Measurements from ENCODE around the gene MBNL3.

MBNL3 gene

GRCh38 chrX:132501606-132502005, 12.8 kb upstream of the MBNL3 start:
- Histone ChIP-seq H3K27me3 (replicated peaks; ENCODE audit: insufficient read depth, low read length) (no peaks in the 10 kb centered on the region), H3K4me1 (ENCODE audit: low read length) (no peaks in the 10 kb centered on the region), H3K36me3 (replicated peaks; ENCODE audit: insufficient read depth, low read length) (no peaks in the 10 kb centered on the region), H3K9me2 (replicated peaks; ENCODE audit: insufficient read depth, low read length) (no peaks in the 10 kb centered on the region), H3K4me3 (ENCODE audit: low read length) (no peak overlapping the region), H3F3A (ENCODE audit: insufficient read depth, low read length) (no peaks in the 10 kb centered on the region), H3K27ac (ENCODE audit: low read length) (no peak overlapping the region), H4K20me1 (ENCODE audit: insufficient read depth, low read length) (no peaks in the 10 kb centered on the region), H3K4me2 (ENCODE audit: low read depth, low read length) (no peak overlapping the region), H3K9ac (ENCODE audit: low read length) (no peak overlapping the region), H3K9me3 (replicated peaks; ENCODE audit: insufficient read depth, low read length) (no peaks in the 10 kb centered on the region), H3K79me2 (ENCODE audit: low read length) (no peaks in the 10 kb centered on the region), H2AFZ (ENCODE audit: low read length) (no peak overlapping the region)
- TF ChIP-seq EZH2 (optimal IDR thresholded peaks at IDR 0.05; ENCODE audit: low read depth, low read length) (no peak), EZH2phosphoT487 (IDR thresholded peaks at IDR 0.05; ENCODE audit: low read length) (no peak)
- TF ChIP-seq, protein P1, sequence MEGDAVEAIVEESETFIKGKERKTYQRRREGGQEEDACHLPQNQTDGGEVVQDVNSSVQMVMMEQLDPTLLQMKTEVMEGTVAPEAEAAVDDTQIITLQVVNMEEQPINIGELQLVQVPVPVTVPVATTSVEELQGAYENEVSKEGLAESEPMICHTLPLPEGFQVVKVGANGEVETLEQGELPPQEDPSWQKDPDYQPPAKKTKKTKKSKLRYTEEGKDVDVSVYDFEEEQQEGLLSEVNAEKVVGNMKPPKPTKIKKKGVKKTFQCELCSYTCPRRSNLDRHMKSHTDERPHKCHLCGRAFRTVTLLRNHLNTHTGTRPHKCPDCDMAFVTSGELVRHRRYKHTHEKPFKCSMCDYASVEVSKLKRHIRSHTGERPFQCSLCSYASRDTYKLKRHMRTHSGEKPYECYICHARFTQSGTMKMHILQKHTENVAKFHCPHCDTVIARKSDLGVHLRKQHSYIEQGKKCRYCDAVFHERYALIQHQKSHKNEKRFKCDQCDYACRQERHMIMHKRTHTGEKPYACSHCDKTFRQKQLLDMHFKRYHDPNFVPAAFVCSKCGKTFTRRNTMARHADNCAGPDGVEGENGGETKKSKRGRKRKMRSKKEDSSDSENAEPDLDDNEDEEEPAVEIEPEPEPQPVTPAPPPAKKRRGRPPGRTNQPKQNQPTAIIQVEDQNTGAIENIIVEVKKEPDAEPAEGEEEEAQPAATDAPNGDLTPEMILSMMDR (IDR thresholded peaks at IDR 0.05; ENCODE audit: low read length), result no peak
- DNase-seq, result no peak

DNA sequence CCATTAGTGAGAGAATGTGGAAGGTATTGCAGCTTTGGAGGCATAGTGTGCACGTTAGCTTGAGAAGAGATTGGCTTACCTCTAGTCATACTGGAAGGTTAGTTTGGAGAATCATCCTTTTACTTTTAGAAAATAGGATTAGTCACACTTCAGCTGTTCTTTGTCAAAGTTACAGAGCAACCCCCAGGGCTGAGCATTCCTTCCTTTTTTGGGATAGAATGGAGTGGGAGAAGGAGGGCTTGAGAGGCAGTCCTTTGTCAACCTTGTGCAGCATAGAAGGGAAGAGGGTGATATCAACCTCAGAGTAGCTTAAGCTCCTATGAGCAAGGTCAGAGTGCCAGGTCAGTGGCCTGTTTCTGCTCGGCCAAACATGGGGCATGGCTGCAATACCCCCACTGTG, 8.6 kb upstream of the MBNL3 start:
- no peak for DNase-seq
- H3K4me3 ChIP-seq (ENCODE audit: low read length), result no peak overlapping the region
- H3K27me3 ChIP-seq (replicated peaks; ENCODE audit: insufficient read depth, low read length), result no peaks in the 10 kb centered on the region
- no peaks in the 10 kb centered on the region for H3K9me3 ChIP-seq (replicated peaks; ENCODE audit: insufficient read depth, low read length)
- no peaks in the 10 kb centered on the region for H3F3A ChIP-seq (ENCODE audit: insufficient read depth, low read length)
- no peaks in the 10 kb centered on the region for H3K9me2 ChIP-seq (replicated peaks; ENCODE audit: insufficient read depth, low read length)
- H3K79me2 ChIP-seq (ENCODE audit: low read length), result no peaks in the 10 kb centered on the region
- no peak overlapping the region for H3K4me2 ChIP-seq (ENCODE audit: low read depth, low read length)
- no peak overlapping the region for H2AFZ ChIP-seq (ENCODE audit: low read length)
- no peak overlapping the region for H3K27ac ChIP-seq (ENCODE audit: low read length)
- no peaks in the 10 kb centered on the region for H3K4me1 ChIP-seq (ENCODE audit: low read length)
- TF ChIP-seq, protein P1 (IDR thresholded peaks at IDR 0.05; ENCODE audit: low read length), result no peak
- TF ChIP-seq EZH2phosphoT487 (IDR thresholded peaks at IDR 0.05; ENCODE audit: low read length) (no peak), EZH2 (optimal IDR thresholded peaks at IDR 0.05; ENCODE audit: low read depth, low read length) (no peak)
- no peaks in the 10 kb centered on the region for H4K20me1 ChIP-seq (ENCODE audit: insufficient read depth, low read length)
- H3K9ac ChIP-seq (ENCODE audit: low read length), result no peak overlapping the region
- no peaks in the 10 kb centered on the region for H3K36me3 ChIP-seq (replicated peaks; ENCODE audit: insufficient read depth, low read length)

DNA sequence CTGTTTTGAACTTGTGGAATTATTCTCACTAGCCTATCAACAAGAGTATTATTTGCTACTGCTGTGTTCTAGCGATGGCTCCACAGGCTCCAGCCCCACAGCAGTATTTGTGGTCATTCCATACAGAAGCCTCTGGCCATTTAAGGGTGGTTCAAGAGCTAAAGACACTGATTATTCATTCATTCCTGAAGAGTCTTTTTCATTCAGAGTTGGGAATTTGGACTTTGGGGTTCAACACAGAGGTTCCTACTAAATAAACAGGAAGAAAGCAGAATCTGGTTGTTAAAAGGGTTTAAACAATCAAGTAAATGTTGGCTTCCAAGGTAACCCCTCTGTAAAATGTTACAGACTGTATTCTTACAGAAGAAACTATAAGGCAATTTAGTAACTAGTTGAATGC, 4.3 kb upstream of the MBNL3 start:
- Histone ChIP-seq H3K27ac (ENCODE audit: low read length) (no peak overlapping the region), H4K20me1 (ENCODE audit: insufficient read depth, low read length) (no peaks in the 10 kb centered on the region), H2AFZ (ENCODE audit: low read length) (no peak overlapping the region), H3K36me3 (replicated peaks; ENCODE audit: insufficient read depth, low read length) (no peaks in the 10 kb centered on the region), H3K4me1 (ENCODE audit: low read length) (0 out of 2 replicates have a peak, but pooled peaks cover 6% of the 10 kb centered on the region), H3K9ac (ENCODE audit: low read length) (no peak overlapping the region), H3K4me3 (ENCODE audit: low read length) (no peak overlapping the region), H3K79me2 (ENCODE audit: low read length) (0 out of 2 replicates have a peak, but pooled peaks cover under 1% of the 10 kb centered on the region), H3K27me3 (replicated peaks; ENCODE audit: insufficient read depth, low read length) (no peaks in the 10 kb centered on the region), H3K9me2 (replicated peaks; ENCODE audit: insufficient read depth, low read length) (no peaks in the 10 kb centered on the region), H3K9me3 (replicated peaks; ENCODE audit: insufficient read depth, low read length) (no peaks in the 10 kb centered on the region), H3F3A (ENCODE audit: insufficient read depth, low read length) (peaks cover 15% of the 10 kb centered on the region), H3K4me2 (ENCODE audit: low read depth, low read length) (no peak overlapping the region)
- TF ChIP-seq EZH2phosphoT487 (IDR thresholded peaks at IDR 0.05; ENCODE audit: low read length) (no peak), EZH2 (optimal IDR thresholded peaks at IDR 0.05; ENCODE audit: low read depth, low read length) (no peak)
- TF ChIP-seq, protein P1 (IDR thresholded peaks at IDR 0.05; ENCODE audit: low read length), result no peak
- no peak for DNase-seq

Data from MM.1S (cell line).